Trophoblast cell (in vitro differentiated cells and primary cell): ENCODE measurements around the gene SND1.

ENCODE experiments used
- DNase-seq, 2 donors: peaks; one replicate each; pipeline ENCODE4 v3.0.0-alpha.2; 2016
- H2AFZ ChIP-seq: 2 replicates; pipeline ENCODE4 v1.6.1; 2013; ENCODE audit warnings: low read length, moderate library complexity, mild to moderate bottlenecking; ENCODE audit not compliant: insufficient read depth, poor library complexity
- H2AK5ac ChIP-seq: 2 replicates; pipeline ENCODE4 v1.6.1; 2013; ENCODE audit warnings: mild to moderate bottlenecking, low read length
- H2BK120ac ChIP-seq: 2 replicates; pipeline ENCODE4 v1.6.1; 2013; ENCODE audit warnings: low read length, mild to moderate bottlenecking, moderate library complexity; ENCODE audit not compliant: insufficient read depth, poor library complexity
- H2BK12ac ChIP-seq: 2 replicates; pipeline ENCODE4 v1.6.1; 2013; ENCODE audit warnings: mild to moderate bottlenecking, low read length, moderate library complexity
- H2BK5ac ChIP-seq: 2 replicates; pipeline ENCODE4 v1.6.1; 2013; ENCODE audit warnings: low read length, low read depth, moderate library complexity, mild to moderate bottlenecking; ENCODE audit not compliant: poor library complexity
- H3K14ac ChIP-seq: 2 replicates; pipeline ENCODE4 v1.6.1; 2013; ENCODE audit warnings: mild to moderate bottlenecking, low read length
- H3K18ac ChIP-seq: 2 replicates; pipeline ENCODE4 v1.6.1; 2013; ENCODE audit warnings: mild to moderate bottlenecking, low read length
- H3K23ac ChIP-seq: 2 replicates; pipeline ENCODE4 v1.6.1; 2013; ENCODE audit warnings: low read length
- H3K27ac ChIP-seq: 2 replicates; pipeline ENCODE4 v1.5.1; 2013; ENCODE audit warnings: low read depth, mild to moderate bottlenecking, inconsistent platforms, low read length, moderate library complexity
- H3K27me3 ChIP-seq: 2 replicates; pipeline ENCODE4 v1.6.1; 2013; ENCODE audit warnings: inconsistent platforms, mild to moderate bottlenecking, low read length, moderate library complexity; ENCODE audit not compliant: insufficient read depth
- H3K36me3 ChIP-seq, 2 experiments: 1 replicate in 1 of 2; 2 replicates in 1 of 2; pipeline ENCODE4 v1.6.1; 2013; ENCODE audit warnings: low read length in 2 of 2, mild to moderate bottlenecking in 2 of 2, moderate library complexity in 1 of 2; ENCODE audit not compliant: insufficient read depth in 2 of 2, control insufficient read depth in 1 of 2
- H3K4ac ChIP-seq: 2 replicates; pipeline ENCODE4 v1.6.1; 2013; ENCODE audit warnings: low read depth, mild to moderate bottlenecking, low read length, moderate library complexity
- H3K4me1 ChIP-seq, 2 experiments: 1 replicate in 1 of 2; 2 replicates in 1 of 2; pipeline ENCODE4 v1.6.1; 2013; ENCODE audit warnings: low read length in 2 of 2, mild to moderate bottlenecking in 2 of 2, moderate library complexity in 1 of 2; ENCODE audit not compliant: insufficient read depth in 2 of 2, control insufficient read depth in 1 of 2
- H3K4me2 ChIP-seq: 2 replicates; pipeline ENCODE4 v1.6.1; 2013; ENCODE audit warnings: inconsistent platforms, mild to moderate bottlenecking, low read length, moderate library complexity
- H3K4me3 ChIP-seq: 2 replicates; pipeline ENCODE4 v1.5.1; 2013; ENCODE audit warnings: mild to moderate bottlenecking, low read depth, low read length, inconsistent platforms
- H3K79me1 ChIP-seq: one replicate; pipeline ENCODE4 v1.6.1; 2013; ENCODE audit warnings: low read length
- H3K79me2 ChIP-seq: 2 replicates; pipeline ENCODE4 v1.6.1; 2013; ENCODE audit warnings: low read length, mild to moderate bottlenecking; ENCODE audit not compliant: control insufficient read depth, insufficient read depth, poor library complexity
- H3K9ac ChIP-seq: 2 replicates; pipeline ENCODE4 v1.6.1; 2013; ENCODE audit warnings: mild to moderate bottlenecking, low read length
- H3K9me3 ChIP-seq: 2 replicates; pipeline ENCODE4 v1.6.1; 2013; ENCODE audit warnings: low read depth, mild to moderate bottlenecking, control low read depth, inconsistent platforms, low read length; ENCODE audit not compliant: insufficient read depth
- H4K12ac ChIP-seq: 2 replicates; pipeline ENCODE4 v1.6.1; 2013; ENCODE audit warnings: low read depth, mild to moderate bottlenecking, low read length, moderate library complexity
- H4K8ac ChIP-seq: 2 replicates; pipeline ENCODE4 v1.6.1; 2013; ENCODE audit warnings: low read depth, mild to moderate bottlenecking, low read length, moderate library complexity
- H4K91ac ChIP-seq: one replicate; pipeline ENCODE4 v1.6.1; 2013; ENCODE audit warnings: low read depth, mild to moderate bottlenecking, low read length, moderate library complexity
- WGBS: extraction: QIAGEN DNeasy Blood & Tissue Kit; methylation state at CpG from one replicate; pipeline ENCODE4 v1.1.7; 2013; ENCODE audit warnings: missing lambda C conversion rate; ENCODE audit not compliant: insufficient read length, insufficient coverage; ENCODE audit errors: extremely low coverage; 5-methylcytosine and 5-hydroxymethylcytosine counted together

Gene SND1

GRCh38 chr7:127764681-127765080 is 112.7 kb downstream of the SND1 start:
- no peak for DNase-seq
- Histone ChIP-seq H4K91ac (no peak overlapping the region), H2AFZ (no peak overlapping the region), H2AK5ac (no peak overlapping the region), H3K27ac (no peak overlapping the region), H3K14ac (no peak overlapping the region), H3K23ac (no peak overlapping the region), H2BK5ac (no peak overlapping the region), H2BK120ac (no peak overlapping the region), H3K79me1 (no peaks in the 10 kb centered on the region), H4K12ac (no peak overlapping the region), H3K79me2 (no peaks in the 10 kb centered on the region), H3K36me3 (peaks cover 2 to 4% of the 10 kb centered on the region in 2 experiments), H3K9me3 (no peaks in the 10 kb centered on the region), H4K8ac (no peak overlapping the region), H3K4me2 (no peak overlapping the region), H3K4me3 (no peak overlapping the region), H3K27me3 (no peaks in the 10 kb centered on the region), H3K4me1 (peaks cover 0 to 2% of the 10 kb centered on the region in 2 experiments), H3K4ac (no peak overlapping the region), H2BK12ac (no peak overlapping the region), H3K9ac (no peak overlapping the region), H3K18ac (no peak overlapping the region)
- WGBS: no CpG with 5 or more reads among the region's 6 CpGs

DNA sequence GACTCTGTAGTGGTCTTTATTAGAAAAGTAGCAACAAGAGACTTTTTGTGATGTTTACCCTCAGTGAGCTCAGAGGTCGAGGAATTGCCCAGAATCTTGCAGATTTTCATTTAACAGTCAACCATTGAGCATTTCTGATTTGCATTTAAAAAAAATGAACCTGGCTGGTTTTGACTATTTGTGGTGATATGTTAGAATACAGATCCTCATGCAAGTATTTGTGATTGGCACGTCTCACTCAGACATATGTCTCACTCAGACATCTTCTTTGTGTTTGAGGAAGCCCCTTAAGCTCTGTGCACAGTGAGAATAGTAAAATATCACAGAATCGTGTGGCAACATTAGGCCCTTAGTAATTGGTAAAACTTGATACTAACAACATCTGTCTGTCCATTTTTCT is 113.2 kb downstream of the SND1 start:
- H4K8ac ChIP-seq: no peak overlapping the region
- H2BK5ac ChIP-seq: no peak overlapping the region
- H3K14ac ChIP-seq: no peak overlapping the region
- H2AFZ ChIP-seq: no peak overlapping the region
- H3K4me1 ChIP-seq: peaks cover 0 to 2% of the 10 kb centered on the region in 2 experiments
- peaks cover 0 to 4% of the 10 kb centered on the region in 2 experiments for H3K36me3 ChIP-seq
- H2BK120ac ChIP-seq: no peak overlapping the region
- no peak overlapping the region for H3K18ac ChIP-seq
- no peak overlapping the region for H3K23ac ChIP-seq
- H3K79me2 ChIP-seq: no peaks in the 10 kb centered on the region
- H3K9ac ChIP-seq: no peak overlapping the region
- no peaks in the 10 kb centered on the region for H3K27me3 ChIP-seq
- no peak overlapping the region for H4K91ac ChIP-seq
- no peak overlapping the region for H3K4me2 ChIP-seq
- H3K4me3 ChIP-seq: no peak overlapping the region
- H3K79me1 ChIP-seq: no peaks in the 10 kb centered on the region
- WGBS: no CpG with 5 or more reads among the region's 3 CpGs
- no peaks in the 10 kb centered on the region for H3K9me3 ChIP-seq
- DNase-seq: no peak
- H3K4ac ChIP-seq: no peak overlapping the region
- no peak overlapping the region for H4K12ac ChIP-seq
- no peak overlapping the region for H2BK12ac ChIP-seq
- no peak overlapping the region for H3K27ac ChIP-seq
- H2AK5ac ChIP-seq: no peak overlapping the region

DNA sequence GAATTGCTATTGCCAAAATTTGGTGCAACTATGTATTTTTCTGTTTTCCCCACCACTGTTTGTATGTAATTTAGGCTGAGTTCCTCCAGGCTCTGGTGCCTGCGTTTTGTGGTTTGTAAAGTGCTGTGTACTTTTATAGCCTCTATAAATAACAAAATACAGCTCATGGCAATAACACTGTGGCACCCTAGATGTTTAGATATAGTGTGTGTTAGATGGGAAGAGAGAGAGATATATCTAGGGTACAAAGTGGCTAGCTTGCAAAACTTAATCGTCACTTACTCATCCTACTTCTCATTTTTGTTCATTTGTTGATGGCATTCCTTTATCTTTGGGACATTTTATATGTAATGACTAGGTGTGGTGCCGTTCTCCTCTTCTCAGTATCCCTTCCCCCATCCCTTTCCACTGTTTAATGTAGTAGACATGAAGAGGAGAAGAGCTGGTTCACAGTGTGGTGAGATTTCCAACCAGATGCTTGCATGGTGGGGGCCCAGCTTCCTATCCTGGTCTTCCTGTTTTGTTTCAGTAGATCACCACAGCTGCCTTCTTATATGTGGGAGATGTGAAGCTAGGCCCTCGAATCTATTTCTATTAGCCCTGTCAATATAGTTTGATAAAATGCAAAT is 115.0 kb downstream of the SND1 start:
- H3K9me3 ChIP-seq: no peaks in the 10 kb centered on the region
- no peak overlapping the region for H2BK12ac ChIP-seq
- H3K23ac ChIP-seq: no peak overlapping the region
- no peak overlapping the region for H3K27ac ChIP-seq
- no peak overlapping the region for H3K14ac ChIP-seq
- H2BK120ac ChIP-seq: no peak overlapping the region
- H3K4me3 ChIP-seq: no peak overlapping the region
- no peak overlapping the region for H3K4me2 ChIP-seq
- H2AK5ac ChIP-seq: no peak overlapping the region
- H2BK5ac ChIP-seq: no peak overlapping the region
- H3K4me1 ChIP-seq: peaks cover 0 to 2% of the 10 kb centered on the region in 2 experiments
- H3K9ac ChIP-seq: no peak overlapping the region
- DNase-seq: no peak
- no peaks in the 10 kb centered on the region for H3K27me3 ChIP-seq
- no peak overlapping the region for H2AFZ ChIP-seq
- H4K91ac ChIP-seq: no peak overlapping the region
- H3K79me1 ChIP-seq: no peaks in the 10 kb centered on the region
- no peak overlapping the region for H3K18ac ChIP-seq
- no peaks in the 10 kb centered on the region for H3K79me2 ChIP-seq
- H4K8ac ChIP-seq: no peak overlapping the region
- H4K12ac ChIP-seq: no peak overlapping the region
- no CpG with 5 or more reads among the region's 4 CpGs for WGBS
- H3K36me3 ChIP-seq: peaks cover 0 to 4% of the 10 kb centered on the region in 2 experiments
- H3K4ac ChIP-seq: no peak overlapping the region

GRCh38 chr7:127768241-127768640 is 116.2 kb downstream of the SND1 start:
- no peak overlapping the region for H3K18ac ChIP-seq
- no peak overlapping the region for H4K12ac ChIP-seq
- H3K27ac ChIP-seq: no peak overlapping the region
- no peak overlapping the region for H3K4ac ChIP-seq
- no CpG with 5 or more reads among the region's 2 CpGs for WGBS
- H3K14ac ChIP-seq: no peak overlapping the region
- no peaks in the 10 kb centered on the region for H3K27me3 ChIP-seq
- peak in 1 of 2 donors; percentile 12 for DNase-seq
- H3K4me2 ChIP-seq: no peak overlapping the region
- peaks cover 0 to 2% of the 10 kb centered on the region in 2 experiments for H3K36me3 ChIP-seq
- no peak overlapping the region for H2BK12ac ChIP-seq
- no peak overlapping the region for H2AK5ac ChIP-seq
- no peaks in the 10 kb centered on the region for H3K79me2 ChIP-seq
- H3K9me3 ChIP-seq: no peaks in the 10 kb centered on the region
- no peak overlapping the region for H3K23ac ChIP-seq
- no peak overlapping the region for H2BK5ac ChIP-seq
- H3K4me3 ChIP-seq: no peak overlapping the region
- H3K4me1 ChIP-seq: peaks cover 0 to 2% of the 10 kb centered on the region in 2 experiments
- H4K8ac ChIP-seq: no peak overlapping the region
- no peak overlapping the region for H2AFZ ChIP-seq
- no peak overlapping the region for H4K91ac ChIP-seq
- no peak overlapping the region for H2BK120ac ChIP-seq
- H3K9ac ChIP-seq: no peak overlapping the region
- no peaks in the 10 kb centered on the region for H3K79me1 ChIP-seq
